Erythroblast (primary cell): ENCODE results near the gene TUBG2.

ENCODE experiments used
- GATA1 ChIP-seq: IDR thresholded peaks from 2 replicates; pipeline ENCODE4 v1.6.1; 2011; ENCODE audit warnings: low read depth, mild to moderate bottlenecking, control low read depth, low read length, moderate library complexity
- POLR2A ChIP-seq: IDR thresholded peaks from 2 replicates; pipeline ENCODE4 v1.6.1; 2011; ENCODE audit warnings: mild to moderate bottlenecking, low read length

- TF ChIP-seq POLR2A (peak; percentile 67), GATA1 (peak; percentile 38)
Measured at GRCh38 chr17:42640121-42640520, 19.0 kb upstream of the TUBG2 start.
